GM12878 (cell line): Measurements from ENCODE around the gene TCERG1L.

Experiments used
- JUND ChIP-seq: IDR thresholded peaks from 2 replicates; pipeline ENCODE4 v1.6.1; 2012; ENCODE audit warnings: low read depth, mild to moderate bottlenecking, low read length, improper control_type of control experiment, moderate library complexity
- POU2F2 ChIP-seq: IDR thresholded peaks from 3 replicates; pipeline ENCODE4 v1.6.1; 2011; ENCODE audit warnings: low read depth, mild to moderate bottlenecking, low read length, borderline replicate concordance

- TF ChIP-seq JUND (no peak), POU2F2 (no peak)
Measured at GRCh38 chr10:131161087-131161486, 150.4 kb downstream of the TCERG1L start.
